Lower leg skin (tissue), 4 donors: Measurements from ENCODE around the gene HCN2. TPM values are rescaled to one million over a fixed set of nuclear protein-coding genes. Genes with fewer than 3 reads are reported as not detected.

Source experiments
- DNase-seq, 2 donors: peaks; one replicate each; pipeline ENCODE4 v3.0.0-alpha.2; 2019; ENCODE audit warnings: low spot score in 2 of 2
- H3K4me3 ChIP-seq: fragments of 200-600 bp; sonication (generic); 2 replicates; pipeline ENCODE4 v1.5.1; 2017; ENCODE audit warnings: mild to moderate bottlenecking, low read depth; ENCODE audit not compliant: poor library complexity, severe bottlenecking
- POLR2A ChIP-seq, 2 donors: fragments of 450-650 bp; IDR thresholded peaks; one replicate each; pipeline ENCODE4 v1.6.1; 2016 to 2017; ENCODE audit warnings: antibody characterized with exemption in 2 of 2, mild to moderate bottlenecking in 1 of 2, moderate library complexity in 1 of 2
- WGBS, 2 donors: methylation state at CpG; one replicate each; pipeline ENCODE4 v1.1.5; 2018; 5-methylcytosine and 5-hydroxymethylcytosine counted together
- intact Hi-C: fragments of 100-400 bp; cut with DNase I; formaldehyde crosslinking; loops from one replicate; pipeline ENCODE4 v1.15.0; 2023; ENCODE audit warnings: low total_unique reads
- total RNA-seq, 4 donors: library from RNA; depleted of rRNA; stranded (reverse); fragments of >200 nt; gene quantifications; one replicate each; pipeline ENCODE4 v1.1.0, GENCODE V29; 2016
- TF ChIP-seq, protein P1 (sequence below), 3 donors: fragments of 450-650 bp; IDR thresholded peaks; one replicate each; pipeline ENCODE4 v1.5.1; 2016; ENCODE audit warnings: antibody characterized with exemption in 3 of 3, mild to moderate bottlenecking in 3 of 3, moderate library complexity in 2 of 3

The HCN2 gene
- total RNA-seq, 4 donors from 2014 or later: 0.21 to 1.7 (median 1.1) TPM

DNA sequence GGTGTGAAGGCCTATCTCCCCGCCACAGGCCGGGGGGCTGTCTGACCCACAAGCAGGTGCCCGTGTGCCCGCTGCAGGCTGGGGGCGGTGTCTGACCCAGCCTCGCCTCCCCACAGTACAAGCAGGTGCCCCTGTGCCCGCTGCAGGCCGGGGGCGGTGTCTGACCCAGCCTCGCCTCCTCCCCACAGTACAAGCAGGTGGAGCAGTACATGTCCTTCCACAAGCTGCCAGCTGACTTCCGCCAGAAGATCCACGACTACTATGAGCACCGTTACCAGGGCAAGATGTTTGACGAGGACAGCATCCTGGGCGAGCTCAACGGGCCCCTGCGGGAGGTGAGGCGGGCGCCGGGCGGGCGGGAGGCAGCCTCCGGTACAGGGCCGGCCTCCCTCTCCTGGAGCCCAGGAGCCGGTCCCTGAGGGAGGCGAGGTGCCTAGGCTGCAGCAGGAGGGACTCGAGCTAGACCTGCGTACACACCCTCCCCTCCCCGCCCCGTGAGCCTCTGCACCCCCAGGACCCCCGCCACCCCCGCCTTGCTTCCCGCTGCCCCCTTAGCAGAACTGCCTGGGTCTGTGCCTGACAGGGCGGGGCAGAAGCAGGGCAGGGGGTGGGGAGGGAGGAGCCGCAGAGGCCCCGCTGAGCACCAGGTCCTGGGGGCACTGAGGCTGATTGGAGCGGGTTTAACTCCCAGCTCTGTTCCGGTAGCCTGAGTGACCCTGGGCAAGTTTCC, 20.6 kb downstream of the HCN2 start:
- intact Hi-C loops: no loop called here
- no peak for DNase-seq
- 16 to 39% methylated on average over 9 to 37 of the region's 38 CpGs for WGBS, 2 donors
- no peak for TF ChIP-seq POLR2A (IDR thresholded peaks at IDR 0.05)
- TF ChIP-seq, protein P1, sequence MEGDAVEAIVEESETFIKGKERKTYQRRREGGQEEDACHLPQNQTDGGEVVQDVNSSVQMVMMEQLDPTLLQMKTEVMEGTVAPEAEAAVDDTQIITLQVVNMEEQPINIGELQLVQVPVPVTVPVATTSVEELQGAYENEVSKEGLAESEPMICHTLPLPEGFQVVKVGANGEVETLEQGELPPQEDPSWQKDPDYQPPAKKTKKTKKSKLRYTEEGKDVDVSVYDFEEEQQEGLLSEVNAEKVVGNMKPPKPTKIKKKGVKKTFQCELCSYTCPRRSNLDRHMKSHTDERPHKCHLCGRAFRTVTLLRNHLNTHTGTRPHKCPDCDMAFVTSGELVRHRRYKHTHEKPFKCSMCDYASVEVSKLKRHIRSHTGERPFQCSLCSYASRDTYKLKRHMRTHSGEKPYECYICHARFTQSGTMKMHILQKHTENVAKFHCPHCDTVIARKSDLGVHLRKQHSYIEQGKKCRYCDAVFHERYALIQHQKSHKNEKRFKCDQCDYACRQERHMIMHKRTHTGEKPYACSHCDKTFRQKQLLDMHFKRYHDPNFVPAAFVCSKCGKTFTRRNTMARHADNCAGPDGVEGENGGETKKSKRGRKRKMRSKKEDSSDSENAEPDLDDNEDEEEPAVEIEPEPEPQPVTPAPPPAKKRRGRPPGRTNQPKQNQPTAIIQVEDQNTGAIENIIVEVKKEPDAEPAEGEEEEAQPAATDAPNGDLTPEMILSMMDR (IDR thresholded peaks at IDR 0.05): no peak
- no peak overlapping the region for H3K4me3 ChIP-seq

DNA sequence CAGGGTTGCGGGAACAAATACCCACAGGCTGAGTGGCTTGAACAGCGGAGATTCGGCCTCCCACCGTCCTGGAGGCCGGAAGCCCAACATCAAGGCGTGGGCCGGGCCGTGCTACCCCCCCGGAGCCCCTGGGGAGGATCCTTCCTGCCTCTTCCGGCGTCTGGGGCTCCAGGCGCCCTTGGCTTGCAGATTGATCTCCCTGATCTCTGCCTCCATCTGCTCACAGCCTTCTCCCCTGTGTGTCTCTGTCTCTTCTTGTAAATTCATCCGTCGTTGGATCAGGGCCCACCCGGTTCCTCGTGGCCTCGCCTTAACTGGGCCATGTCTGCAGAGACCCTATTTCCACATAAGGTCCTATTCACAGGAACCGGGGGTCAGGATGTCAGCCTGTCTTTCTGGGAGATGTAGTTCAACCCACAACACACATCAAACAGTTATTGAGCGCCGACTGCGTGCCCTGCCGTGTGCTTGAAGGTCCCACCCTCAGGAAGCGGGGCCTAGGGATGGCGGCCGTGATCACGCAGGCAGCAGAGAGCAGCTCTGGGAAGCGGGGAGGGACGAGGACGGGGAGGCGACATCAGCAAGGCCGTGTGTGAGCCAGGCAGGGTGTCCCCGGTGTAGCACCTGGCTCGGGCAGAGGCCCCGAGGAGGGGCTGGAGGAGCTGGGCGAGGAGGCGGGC, 21.3 kb downstream of the HCN2 start:
- WGBS, 2 donors: 12 to 15% methylated on average over 31 to 36 of the region's 36 CpGs
- TF ChIP-seq, protein P1 (IDR thresholded peaks at IDR 0.05): no peak
- no peak for TF ChIP-seq POLR2A (IDR thresholded peaks at IDR 0.05)
- no peak for DNase-seq
- intact Hi-C loops: no loop called here
- no peak overlapping the region for H3K4me3 ChIP-seq

DNA sequence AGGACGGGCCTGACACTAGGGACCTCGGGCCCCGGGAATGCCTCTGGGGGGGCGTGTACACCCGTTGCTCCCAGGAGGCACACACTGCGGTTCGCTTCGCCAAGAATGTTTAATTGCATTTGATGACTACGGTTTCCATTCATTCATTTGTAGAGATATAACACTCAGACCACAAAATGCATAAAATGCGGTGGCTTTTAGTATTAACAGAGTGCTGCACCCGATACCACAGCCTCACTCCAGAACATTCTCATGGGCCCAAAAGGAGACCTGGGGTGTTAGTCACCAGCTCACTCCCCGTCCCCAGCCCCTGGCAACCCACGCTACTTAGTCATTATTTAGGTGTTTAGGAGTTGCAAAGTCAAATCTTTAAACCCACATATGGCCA, 21.8 kb downstream of the HCN2 start:
- intact Hi-C loops: no loop called here
- TF ChIP-seq, protein P1 (IDR thresholded peaks at IDR 0.05): no peak
- no peak for TF ChIP-seq POLR2A (IDR thresholded peaks at IDR 0.05)
- 30 to 39% methylated on average over 13 of the region's 13 CpGs for WGBS, 2 donors
- no peak for DNase-seq
- H3K4me3 ChIP-seq: no peak overlapping the region

DNA sequence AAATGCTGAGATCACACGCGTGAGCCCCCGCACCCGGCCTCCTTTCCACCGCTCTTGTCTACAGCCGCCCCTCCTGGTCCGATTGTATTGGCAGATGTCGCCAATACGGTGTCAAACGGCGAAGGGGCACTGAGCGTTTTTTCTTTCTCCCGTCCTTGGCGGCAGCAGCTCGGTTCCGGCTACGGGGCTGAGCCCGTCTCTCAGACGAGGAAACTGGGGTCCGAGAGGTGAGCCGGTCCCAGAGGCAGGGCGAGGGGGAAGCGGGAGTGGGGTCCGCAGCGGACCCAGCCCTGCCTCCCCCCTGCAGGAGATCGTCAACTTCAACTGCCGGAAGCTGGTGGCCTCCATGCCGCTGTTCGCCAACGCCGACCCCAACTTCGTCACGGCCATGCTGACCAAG, 23.3 kb downstream of the HCN2 start:
- 83 to 90% methylated on average over 31 to 33 of the region's 33 CpGs for WGBS, 2 donors
- no peak for DNase-seq
- intact Hi-C loops: no loop called here
- TF ChIP-seq, protein P1 (IDR thresholded peaks at IDR 0.05): no peak
- H3K4me3 ChIP-seq: no peak overlapping the region

DNA sequence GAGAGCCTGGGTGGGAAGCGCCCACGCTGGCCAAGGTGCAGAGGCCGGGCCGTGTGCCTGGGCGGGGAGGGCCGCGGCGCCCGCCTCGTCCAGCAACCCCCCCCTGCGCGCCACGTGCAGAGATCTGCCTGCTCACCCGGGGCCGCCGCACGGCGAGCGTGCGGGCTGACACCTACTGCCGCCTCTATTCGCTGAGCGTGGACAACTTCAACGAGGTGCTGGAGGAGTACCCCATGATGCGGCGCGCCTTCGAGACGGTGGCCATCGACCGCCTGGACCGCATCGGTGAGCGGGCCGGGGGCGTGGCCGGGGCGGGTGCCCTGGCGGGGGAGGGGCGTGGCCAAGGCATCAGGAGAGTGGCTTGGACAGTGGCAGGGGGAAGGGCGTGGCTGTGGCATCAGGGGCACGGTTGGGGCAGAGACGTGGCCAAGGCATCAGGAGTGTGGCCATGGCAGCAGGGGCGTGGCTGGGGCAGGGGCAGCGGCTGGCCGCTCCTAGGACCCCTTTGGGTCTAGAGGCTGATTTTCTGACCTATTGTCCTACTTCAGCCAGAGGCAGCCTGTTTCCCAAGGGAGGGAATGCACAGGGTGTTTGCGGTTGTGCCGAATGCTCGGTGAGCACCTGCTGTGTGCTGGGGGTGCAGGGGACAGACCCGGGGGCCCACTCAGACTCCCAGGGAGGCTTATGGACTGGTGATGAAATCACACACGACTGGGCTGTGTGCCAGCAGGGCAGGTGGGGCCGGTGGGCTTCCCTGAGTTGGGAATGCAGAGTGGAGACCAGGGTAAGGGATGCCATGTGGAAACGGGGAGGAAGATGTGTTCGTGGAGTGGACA, 24.3 kb downstream of the HCN2 start:
- intact Hi-C loops: no loop called here
- no peak overlapping the region for H3K4me3 ChIP-seq
- no peak for DNase-seq
- TF ChIP-seq, protein P1 (IDR thresholded peaks at IDR 0.05): no peak
- TF ChIP-seq POLR2A (IDR thresholded peaks at IDR 0.05): no peak
- WGBS, 2 donors: 65 to 81% methylated on average over 32 to 54 of the region's 54 CpGs
